HG02678 (cell line): ENCODE data around the gene PDE8B.
A peak's percentile ranks its signal among the peaks of the same experiment; 100 is the strongest.

Source experiments
- ATAC-seq: cut with Tn5 transposase; IDR thresholded peaks from one replicate; pipeline ENCODE4 v1.9.1; 2021; ENCODE audit warnings: mild to moderate bottlenecking, moderate library complexity; ENCODE audit not compliant: unreplicated experiment

PDE8B gene

DNA sequence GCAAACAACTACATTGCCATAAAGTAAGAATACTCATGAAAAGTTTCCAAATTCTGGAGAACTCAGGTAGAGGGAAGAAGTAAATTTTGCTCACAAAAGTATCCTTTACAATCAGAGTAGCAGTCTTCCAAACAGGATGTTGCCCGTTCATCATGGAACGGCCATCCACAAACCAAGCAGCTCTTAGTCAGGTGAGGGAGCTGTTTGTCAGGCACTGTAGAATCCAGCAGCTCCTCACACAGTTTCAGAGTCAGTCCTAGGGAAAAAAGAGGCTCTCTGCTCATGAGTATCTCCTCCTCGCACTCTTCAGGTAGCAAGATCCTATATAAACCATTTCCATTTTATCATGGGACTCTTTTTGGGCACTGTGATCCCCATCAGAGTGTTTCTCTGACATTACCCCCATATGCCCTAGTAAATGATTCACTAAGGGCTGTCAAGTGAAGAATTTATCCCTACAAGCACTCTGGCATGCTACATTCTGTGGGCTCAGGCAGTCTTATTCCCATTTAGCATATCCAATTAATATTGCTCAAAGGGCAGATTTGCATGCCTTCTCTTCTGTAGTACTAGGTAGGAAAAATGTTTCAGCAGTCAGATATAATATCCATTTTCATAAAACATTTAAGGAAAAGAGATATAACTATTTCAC, 183.7 kb downstream of the PDE8B start:
- no peak for ATAC-seq

DNA sequence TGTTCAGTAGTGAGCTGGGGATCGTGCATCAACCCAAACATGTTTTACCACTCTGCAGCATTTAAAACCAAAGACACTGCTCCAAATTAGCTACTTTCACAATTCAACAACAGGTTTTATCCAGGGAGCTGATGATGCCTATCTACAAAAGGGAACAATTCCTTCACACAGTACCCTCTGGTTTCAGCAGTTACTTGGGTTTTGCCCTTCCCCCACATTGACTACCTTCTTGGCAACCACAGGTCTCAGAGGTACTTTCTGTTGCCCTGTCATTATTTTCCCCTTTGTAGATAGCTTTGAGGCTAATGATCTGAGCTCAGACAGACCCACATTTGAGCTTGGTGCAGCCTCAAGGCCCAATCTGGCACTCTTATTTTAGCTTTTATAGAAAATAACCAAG, 185.5 kb downstream of the PDE8B start:
- peak; percentile 58 for ATAC-seq

DNA sequence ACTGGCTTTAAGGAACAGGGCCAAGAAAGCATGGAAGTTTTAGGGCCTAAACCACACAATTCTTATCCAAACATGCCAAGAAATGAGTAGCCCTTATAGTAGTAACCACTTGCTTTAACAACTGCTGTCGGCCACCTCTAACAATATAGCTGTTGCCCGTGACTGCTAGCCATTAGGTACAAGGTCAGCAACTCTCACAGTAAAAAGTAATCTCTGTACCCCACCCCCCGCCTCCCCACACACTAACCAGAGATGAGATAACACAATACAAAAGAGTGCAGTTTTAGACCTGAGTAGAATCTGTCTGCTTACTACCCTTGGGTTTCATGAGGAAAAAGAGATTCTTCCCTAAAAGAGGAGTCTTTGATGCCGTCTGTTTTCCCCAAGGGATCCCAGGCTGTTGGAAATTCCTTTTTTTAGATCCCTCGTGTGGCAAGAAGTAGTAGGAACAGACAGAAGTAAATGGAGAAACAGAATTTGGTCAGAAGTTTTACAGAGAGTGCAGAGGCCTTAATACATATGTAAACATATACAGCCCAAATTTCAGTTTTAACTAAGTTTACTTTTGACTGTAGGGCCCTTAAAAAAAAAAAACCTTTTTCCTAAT, 187.3 kb downstream of the PDE8B start:
- ATAC-seq: no peak

DNA sequence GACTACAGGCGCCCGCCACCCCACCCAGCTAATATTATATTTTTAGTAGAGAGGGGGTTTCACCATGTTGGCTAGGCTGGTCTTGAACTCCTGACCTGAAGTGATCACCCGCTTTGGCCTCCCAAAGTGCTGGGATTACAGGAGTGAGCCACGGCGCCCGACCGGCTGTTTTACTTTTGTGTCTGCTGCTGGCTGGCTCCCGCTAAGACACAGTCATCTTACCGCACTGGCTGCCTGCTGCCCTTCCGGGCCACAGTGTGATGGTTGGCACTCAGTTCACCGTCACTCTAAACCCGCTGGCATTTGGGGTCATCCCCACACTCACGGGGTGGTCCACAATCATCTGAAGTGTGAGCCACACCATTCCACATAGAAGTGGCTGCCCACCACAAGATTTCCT, 188.0 kb downstream of the PDE8B start:
- ATAC-seq: no peak

DNA sequence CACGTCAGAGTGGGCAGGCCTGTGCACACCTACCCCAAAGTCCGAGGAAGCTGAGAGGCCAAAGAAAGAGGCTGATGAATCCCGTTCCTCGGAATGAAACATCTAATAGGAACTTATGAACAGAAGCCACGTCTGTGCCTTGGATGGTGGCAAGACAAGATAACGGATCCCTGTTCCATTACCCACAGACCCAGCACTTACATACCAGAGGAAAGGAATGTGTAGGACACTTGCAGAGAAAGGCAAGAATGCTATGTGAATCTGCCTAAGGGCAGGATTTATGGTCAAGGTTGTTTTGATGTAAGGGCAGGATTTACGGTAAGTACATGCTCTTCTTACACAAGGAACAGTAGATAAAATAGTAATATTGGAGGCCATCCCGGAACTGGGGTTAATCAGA, 188.4 kb downstream of the PDE8B start:
- no peak for ATAC-seq

DNA sequence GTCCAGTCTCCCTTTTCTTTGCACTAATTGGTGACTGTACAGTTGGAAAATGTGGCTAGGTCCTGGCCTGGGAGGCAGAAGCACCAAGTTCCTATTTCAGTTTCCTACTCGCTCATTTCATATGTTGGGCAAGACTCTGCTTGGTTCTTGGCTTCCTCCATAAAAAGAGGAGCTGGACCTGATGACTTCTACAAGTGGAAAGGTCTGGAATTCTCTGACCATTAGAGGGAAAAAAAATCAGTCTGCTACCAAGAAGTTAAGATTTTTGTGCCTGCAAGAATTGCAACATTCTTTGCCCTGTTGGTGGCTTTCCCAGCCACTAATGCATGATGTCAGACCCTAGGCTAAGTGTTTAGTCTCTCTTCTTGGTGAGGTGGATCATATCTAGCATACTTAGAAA, 190.2 kb downstream of the PDE8B start:
- no peak for ATAC-seq

DNA sequence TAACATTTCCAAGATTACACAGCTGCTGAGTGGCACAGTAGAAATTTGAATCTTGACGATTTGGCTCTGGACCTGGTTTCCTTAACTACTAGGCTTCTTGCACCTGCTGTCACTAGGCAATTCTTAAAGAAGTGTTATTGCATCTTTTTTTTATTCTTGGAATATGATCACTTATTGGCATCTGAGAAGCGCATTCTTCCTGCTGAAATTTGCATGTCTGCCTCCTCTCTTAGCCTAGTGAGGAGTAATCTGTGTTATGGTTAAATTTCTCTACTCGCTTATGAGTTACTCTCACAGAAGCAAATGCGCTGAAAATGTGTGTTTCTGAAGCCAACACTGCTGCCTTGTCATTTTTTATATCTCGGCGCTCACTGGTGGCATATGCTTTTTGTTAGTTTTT, 192.3 kb downstream of the PDE8B start:
- no peak for ATAC-seq

DNA sequence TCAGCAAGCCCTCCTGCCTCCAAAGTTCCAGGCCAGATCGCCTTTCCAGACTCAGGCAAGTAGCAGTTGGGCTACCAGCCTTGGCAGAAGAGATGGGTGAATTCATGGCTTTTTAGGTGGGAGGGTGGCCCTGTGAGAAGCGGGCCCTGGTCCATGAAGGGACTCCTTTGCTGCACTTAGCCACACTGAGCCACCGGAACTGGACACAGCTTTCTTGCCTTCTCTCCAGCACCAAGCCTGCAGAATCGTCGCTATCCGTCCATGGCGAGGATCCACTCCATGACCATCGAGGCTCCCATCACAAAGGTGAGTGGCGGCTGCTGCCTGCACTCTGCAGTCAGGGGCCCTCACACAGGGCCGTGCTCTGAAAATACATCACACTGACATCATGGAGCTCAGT, 196.7 kb downstream of the PDE8B start:
- ATAC-seq: no peak

DNA sequence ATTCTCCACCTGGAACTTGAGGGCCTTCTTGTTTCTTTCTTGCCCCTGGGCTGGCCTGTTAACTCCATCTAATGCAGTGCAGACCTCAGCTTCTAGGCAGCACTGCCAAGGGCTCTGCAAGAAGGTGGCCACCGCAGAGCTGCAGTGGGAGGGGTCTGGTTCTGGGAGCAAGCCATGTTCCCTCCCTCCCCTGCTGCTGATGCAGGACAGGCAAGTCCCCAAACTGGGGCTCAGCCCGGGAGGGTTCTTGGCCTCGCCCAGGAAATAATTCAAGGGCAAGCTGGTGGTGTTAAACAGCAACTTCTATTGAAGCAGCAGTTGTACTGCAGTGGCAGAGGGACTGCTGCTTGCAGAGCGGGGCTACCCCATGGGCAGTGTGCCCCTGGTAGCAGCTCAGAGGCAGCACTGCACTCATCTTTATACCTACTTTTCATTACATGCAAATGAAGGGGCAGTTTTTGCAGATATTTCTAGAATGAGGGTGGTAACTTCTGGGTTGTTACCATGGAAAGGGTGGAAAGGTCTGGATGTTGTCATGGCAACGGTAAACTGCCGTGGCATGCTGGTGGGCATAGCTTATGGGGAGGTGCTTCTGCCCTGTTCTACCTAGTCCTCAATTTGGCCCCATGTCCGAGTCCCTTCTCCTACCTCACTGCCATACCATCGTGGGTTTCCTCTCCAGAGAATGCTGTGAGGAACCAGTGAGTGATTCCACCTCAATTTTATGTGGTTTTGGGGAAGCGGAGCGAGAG, 199.6 kb downstream of the PDE8B start:
- ATAC-seq: no peak

DNA sequence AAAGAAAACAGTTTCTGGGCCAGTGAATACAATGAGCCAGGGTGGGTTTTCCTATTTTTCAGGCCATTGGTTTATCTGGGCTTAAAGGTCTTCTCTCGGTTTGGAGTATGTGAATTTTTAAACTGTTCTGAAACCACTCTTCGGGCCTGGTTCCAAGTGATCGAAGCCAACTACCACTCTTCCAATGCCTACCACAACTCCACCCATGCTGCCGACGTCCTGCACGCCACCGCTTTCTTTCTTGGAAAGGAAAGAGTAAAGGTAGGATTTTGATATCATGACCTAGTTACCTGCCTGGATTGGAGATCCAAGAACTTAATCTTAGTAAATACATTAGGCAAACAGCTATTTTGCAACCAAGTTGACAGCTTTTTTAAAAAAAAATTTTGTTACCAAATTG, 202.6 kb downstream of the PDE8B start:
- ATAC-seq: no peak

DNA sequence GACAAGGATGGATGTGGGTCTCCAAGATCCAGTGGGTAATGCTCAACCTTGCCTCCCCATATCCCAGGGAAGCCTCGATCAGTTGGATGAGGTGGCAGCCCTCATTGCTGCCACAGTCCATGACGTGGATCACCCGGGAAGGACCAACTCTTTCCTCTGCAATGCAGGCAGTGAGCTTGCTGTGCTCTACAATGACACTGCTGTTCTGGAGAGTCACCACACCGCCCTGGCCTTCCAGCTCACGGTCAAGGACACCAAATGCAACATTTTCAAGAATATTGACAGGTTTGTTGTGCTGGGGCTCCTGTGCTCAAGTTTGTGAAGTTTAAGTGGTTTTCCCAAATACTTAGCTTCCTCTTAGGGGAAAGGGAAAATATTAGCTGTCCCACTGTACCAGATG, 207.7 kb downstream of the PDE8B start:
- no peak for ATAC-seq

DNA sequence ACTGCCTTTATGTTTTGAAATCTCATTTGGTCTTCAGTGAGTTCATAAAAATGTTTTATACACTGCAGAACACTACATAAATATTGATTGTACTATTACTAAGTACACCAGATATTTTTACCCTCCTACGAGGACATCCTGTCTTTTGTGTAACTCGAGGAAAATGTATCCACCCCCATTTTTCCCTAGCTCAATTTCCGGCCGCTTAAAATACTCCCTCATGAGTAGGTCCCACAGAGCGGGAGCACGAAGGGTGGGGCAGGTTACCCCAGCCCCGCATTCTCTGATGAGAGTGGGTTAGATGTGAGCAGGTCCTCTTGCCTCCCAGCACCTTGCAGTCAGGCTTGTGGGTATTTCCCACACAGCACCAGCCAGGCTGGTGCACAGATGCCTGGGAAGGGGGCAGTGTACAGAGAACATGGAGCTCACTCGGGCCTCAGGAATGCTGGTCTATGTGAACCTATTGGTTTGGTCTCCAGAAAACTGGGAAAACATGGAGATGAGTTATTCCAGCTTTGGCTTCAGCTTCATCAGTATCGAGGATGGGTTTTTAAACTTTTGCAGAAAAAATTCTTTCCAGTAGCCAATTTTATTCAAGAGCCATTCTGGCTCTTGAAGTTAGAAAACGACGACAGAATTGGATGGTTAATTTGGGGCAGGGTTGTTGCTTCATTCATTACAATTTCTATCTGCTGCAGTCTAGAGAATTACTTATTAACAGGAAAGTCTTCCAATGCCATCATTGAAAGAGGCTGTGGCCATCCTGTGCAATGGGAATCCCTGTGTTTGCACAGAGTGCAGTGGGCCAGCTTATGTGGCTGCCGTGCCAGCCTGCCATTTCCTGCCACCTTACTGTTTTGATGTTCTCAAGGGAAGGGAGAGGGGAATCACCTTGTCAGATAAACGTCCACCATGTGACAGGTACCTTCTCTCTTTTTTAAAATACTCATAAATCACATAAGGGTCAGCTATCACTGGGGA, 208.4 kb downstream of the PDE8B start:
- ATAC-seq: no peak

DNA sequence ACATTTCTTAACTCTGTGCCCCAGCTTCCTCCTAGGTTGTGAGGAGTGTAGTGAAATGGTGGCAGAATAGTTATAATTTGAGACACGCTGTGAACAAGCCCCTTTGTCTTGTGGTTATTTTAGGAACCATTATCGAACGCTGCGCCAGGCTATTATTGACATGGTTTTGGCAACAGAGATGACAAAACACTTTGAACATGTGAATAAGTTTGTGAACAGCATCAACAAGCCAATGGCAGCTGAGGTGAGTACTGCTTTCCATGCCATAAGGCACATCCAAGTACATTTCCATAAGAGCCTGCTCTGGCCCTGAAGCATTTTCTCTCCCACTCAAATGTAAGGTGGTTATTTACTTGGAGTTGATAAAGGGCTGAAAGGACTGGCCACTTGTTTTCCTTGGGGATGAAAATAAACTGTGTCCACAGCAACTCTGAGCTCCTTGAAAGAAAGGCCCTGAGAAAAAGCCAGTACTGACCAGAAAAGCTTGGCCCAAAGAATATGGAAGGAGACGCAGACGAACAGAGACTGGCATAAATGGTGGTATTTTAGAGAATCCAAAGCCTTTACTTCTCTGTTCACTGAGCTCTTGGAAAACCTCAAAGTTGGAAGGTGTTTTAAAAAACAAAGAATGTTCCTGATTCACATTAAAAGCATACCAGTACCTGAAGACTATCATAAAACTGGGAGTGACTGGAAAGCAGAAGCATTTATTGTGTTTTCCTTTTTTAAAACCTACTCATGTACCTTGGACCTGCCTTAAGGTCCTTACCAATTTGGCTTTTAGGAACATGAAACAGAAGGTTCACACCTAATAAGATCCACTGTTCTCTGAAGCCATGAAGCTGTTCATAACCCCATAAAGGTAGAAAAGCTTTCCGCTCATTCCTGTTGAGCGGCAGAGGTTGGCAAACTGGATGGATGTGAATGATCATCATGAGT, 209.4 kb downstream of the PDE8B start:
- ATAC-seq: no peak

DNA sequence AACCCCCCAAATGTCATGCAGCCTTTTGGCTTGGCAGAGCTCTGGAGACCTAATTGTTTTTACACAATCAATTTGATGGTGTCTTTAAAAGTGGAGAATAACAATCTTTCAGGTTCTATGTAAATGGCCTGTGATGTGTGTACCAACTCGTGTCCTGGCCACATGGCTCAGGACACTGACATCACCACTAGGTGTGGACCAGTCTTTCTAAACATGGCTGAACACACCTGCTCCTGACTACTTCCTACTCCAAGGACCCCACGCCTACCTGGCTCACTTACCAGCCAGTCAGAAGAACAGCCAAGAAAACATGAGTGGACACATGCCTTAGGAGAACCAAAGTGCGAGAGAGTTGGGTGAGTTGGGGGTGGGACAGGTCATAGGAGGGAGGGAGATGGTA, 210.5 kb downstream of the PDE8B start:
- no peak for ATAC-seq

DNA sequence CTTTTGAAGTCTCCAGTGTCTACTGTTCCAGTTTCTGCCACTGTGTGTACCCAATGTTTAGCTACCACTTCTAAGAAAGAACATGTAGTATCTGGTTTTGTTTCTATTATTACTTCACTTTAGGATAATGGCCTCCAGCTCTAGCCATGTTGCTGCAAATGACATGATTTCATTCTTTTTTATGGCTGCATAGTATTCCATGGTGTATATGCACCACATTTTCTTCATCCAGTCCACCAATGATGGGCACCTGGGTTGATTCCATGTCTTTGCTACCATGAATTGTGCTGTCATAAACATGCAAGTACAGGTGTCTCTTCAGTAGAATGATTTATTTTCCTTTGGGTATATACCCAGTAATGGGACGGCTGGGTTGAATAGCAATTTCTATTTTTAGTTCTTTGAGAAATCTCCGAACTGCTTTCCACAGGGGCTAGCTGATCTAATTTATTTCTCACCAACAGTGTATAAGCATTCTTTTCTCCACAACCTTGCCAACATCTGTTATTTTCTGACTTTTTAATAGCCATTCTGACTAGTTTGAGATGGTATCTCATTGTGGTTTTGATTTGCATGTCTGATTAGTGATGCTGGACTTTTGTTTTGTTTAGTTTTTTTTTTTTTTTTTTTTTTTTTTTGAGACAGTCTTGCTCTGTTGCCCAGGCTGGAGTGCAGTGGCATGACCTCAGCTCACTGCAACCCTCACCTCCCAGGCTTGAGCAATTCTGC, 212.7 kb downstream of the PDE8B start:
- no peak for ATAC-seq

DNA sequence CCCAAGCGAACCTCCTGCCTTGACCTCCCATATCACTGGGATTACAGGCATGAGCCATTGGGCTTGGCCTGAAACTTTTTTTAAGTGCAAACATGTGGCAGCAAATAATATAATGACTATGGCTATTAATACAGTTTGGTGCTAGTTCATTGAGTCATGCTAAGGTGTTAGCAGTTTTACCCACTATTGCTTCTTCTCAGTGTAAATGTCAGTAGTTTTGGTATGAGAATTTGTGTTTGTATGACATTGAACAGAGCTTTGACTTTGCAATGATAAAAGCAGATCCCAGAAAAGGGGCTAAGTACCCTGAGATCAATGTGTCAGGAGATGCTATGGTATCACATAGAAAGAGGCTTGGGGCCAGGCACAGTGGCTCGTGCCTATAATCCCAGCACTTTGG, 214.4 kb downstream of the PDE8B start:
- ATAC-seq: no peak

DNA sequence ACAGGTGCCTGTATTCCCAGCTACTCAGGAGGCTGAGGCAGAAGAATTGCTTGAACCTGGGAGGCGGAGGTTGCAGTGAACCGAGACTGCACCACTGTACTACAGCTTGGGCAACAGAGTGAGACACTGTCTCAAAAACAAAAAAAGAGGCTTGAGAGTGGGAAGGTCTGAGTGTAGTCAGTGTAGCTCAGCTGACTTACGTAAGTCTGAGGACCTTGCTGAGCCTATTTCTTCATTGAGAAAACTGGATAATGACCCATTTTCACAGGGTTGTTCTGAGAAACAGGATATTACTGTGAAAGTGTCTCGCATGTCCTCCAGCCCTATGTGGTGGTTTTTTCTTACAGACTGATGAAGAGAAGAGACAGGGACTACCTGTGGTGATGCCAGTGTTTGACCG, 214.9 kb downstream of the PDE8B start:
- ATAC-seq: no peak

DNA sequence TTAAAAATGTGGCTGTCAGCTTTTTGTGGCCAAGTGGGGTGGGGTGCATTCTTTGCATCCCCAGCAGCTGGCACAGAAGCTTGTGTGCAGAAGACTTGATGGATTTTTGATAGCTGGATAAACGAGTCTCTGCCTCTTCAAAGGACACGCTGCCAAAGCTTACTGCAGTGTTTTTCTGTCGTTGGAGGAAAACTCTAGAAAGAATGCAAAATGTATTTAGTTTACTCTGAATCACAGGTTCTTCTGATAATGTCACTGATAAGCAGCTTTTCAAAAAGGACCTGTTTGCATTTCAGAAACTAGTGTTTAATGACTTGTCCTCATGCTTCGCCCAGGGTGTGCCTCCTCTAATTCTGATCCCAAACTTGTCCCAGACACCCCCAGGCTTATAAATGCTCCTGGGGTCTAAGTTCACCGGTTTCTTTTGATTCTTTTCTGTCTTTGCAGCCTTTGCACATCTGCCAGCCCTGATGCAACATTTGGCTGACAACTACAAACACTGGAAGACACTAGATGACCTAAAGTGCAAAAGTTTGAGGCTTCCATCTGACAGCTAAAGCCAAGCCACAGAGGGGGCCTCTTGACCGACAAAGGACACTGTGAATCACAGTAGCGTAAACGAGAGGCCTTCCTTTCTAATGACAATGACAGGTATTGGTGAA, 215.6 kb downstream of the PDE8B start:
- no peak for ATAC-seq

DNA sequence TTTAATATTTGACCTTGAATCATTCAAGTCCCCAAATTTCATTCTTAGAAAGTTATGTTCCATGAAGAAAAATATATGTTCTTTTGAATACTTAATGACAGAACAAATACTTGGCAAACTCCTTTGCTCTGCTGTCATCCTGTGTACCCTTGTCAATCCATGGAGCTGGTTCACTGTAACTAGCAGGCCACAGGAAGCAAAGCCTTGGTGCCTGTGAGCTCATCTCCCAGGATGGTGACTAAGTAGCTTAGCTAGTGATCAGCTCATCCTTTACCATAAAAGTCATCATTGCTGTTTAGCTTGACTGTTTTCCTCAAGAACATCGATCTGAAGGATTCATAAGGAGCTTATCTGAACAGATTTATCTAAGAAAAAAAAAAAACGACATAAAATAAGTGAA, 216.2 kb downstream of the PDE8B start:
- no peak for ATAC-seq
